ENCODE results near the gene EDAR.

Gene EDAR

DNA sequence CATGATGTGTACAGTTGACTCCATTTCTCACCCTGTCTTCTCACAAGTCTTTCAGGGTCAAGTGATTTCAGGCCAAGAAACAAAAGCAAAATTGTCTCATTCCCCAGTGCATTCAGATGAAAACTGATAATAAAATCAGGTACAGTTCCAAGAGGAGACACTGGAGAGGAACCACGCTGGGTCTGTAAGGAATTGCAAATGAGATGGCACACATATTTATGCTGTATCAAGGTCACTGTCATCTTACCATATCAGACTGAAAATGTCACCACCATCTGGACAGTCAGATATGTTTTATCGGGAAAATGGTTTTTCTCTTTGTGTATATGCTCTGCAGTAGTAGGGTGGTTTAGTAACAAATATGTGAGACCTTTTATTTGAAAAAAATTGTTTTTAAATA is 110.7 kb downstream of the EDAR start:
- TF ChIP-seq ZFX (IDR thresholded peaks at IDR 0.05; ENCODE audit: borderline replicate concordance): no peak
- TF ChIP-seq, protein P1, sequence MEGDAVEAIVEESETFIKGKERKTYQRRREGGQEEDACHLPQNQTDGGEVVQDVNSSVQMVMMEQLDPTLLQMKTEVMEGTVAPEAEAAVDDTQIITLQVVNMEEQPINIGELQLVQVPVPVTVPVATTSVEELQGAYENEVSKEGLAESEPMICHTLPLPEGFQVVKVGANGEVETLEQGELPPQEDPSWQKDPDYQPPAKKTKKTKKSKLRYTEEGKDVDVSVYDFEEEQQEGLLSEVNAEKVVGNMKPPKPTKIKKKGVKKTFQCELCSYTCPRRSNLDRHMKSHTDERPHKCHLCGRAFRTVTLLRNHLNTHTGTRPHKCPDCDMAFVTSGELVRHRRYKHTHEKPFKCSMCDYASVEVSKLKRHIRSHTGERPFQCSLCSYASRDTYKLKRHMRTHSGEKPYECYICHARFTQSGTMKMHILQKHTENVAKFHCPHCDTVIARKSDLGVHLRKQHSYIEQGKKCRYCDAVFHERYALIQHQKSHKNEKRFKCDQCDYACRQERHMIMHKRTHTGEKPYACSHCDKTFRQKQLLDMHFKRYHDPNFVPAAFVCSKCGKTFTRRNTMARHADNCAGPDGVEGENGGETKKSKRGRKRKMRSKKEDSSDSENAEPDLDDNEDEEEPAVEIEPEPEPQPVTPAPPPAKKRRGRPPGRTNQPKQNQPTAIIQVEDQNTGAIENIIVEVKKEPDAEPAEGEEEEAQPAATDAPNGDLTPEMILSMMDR (IDR thresholded peaks at IDR 0.05): no peak
- no peak overlapping the region for H3K27ac ChIP-seq

DNA sequence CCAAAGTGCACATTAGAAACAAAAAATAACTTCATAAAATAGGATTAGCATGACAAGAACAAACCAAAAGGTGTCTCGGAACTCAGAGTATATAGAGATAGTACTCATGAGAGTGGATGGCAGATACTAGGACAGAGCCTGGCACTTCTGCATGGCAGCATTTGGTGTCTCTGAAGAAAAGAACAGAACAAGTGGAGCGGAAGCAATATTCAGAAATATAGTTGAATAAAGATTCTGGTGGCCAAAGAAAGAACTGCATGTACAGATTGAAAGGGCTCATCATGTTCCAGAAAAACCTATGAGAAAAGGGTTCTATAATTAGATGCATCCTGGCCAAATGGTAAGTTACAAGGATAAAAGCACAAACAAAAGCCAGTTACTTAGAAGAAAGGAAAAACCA is 111.5 kb downstream of the EDAR start:
- TF ChIP-seq, protein P1 (IDR thresholded peaks at IDR 0.05): no peak
- no peak for TF ChIP-seq ZFX (IDR thresholded peaks at IDR 0.05; ENCODE audit: borderline replicate concordance)

DNA sequence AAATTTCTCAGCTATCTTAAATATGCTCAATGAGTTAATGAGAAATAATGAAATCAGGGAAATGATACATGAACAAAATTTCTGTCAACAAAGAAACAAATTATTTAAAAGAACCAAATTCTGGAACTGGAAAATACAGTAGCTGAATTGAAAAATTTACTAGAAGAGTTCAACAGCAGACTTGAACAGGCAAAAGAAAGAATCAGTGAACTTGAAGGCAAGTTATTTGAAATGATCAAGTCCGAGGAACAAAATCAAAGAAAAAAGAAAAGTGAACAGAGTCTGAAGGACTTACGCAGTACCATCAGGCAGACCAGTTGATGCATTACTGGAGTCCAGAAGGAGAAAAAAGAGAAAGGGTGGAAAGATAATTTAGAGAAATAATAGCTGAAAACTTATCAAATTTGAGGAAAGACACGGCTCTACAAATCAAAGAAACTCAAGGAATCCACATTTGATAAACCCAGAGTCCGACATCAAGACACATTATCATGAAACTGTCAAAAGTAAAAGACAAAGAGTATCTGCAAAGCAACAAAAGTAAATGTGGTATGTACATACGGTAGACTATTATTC is 118.9 kb downstream of the EDAR start:
- no peak for TF ChIP-seq ZFX (IDR thresholded peaks at IDR 0.05; ENCODE audit: borderline replicate concordance)
- TF ChIP-seq, protein P1 (IDR thresholded peaks at IDR 0.05): no peak

More for the DNA sequence above, 111.5 kb downstream of the EDAR start:
- H3K27ac ChIP-seq: no peak overlapping the region

DNA sequence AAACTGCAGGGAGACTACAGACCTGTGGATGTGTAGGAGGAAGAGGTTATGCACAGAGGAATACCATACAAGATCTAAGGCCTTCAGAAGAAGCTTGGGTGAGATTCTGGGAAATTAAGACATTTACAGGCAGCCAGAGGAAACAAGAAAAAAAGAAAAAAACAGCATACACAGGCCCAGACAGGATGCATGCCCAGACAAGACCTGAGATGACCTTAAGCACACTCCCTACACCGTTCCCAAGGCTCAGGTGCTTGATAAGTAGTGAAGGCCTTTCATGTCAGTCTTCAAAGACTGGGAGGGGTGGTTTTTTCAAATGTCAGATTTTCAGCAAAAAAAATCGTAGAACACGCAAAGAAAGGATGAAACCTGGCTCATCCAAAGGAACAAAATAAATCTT is 119.5 kb downstream of the EDAR start:
- no peak for TF ChIP-seq ZFX (IDR thresholded peaks at IDR 0.05; ENCODE audit: borderline replicate concordance)
- TF ChIP-seq, protein P1 (IDR thresholded peaks at IDR 0.05): no peak
- no peak overlapping the region for H3K27ac ChIP-seq

More for the DNA sequence above, 118.9 kb downstream of the EDAR start:
- no peak overlapping the region for H3K27ac ChIP-seq

DNA sequence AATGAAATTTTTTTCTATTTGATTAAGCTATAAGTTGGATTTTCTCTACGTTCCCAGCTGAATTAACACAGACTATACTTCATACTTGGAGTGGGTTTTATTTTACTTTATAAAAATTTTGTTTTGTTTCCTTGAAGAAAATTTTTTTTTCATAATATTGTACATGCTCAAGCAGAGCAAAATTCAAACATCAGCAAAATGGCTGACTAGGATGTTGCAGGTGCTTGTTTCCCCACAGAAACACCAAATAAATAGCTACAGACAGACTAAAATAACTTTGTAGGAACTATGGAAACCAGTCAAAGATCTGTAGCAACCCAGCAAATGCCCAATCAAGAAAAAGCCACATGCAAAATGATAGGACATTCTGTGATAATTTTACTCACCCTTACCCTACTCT is 120.1 kb downstream of the EDAR start:
- TF ChIP-seq, protein P1 (IDR thresholded peaks at IDR 0.05): no peak
- no peak for TF ChIP-seq ZFX (IDR thresholded peaks at IDR 0.05; ENCODE audit: borderline replicate concordance)
- no peak overlapping the region for H3K27ac ChIP-seq

DNA sequence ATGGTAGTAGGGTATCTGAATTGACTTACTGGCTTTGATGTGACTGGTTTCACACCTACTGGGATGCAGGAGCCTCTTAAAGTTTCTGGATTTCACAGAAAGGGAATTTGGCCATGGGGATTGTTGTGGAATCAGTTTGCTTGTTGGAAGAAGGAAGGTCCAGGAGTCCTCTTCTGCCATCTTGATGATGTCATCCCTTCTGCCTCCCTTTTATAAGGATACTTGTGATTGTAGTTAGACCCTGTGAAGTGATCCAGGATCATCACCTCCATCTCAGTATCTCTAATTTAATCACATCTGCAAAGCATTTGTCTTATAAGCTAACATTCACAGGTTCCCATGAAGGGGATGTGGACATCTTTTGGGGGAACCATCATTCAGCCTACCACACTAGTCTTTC is 123.0 kb downstream of the EDAR start:
- TF ChIP-seq, protein P1 (IDR thresholded peaks at IDR 0.05): no peak
- TF ChIP-seq ZFX (IDR thresholded peaks at IDR 0.05; ENCODE audit: borderline replicate concordance): no peak

DNA sequence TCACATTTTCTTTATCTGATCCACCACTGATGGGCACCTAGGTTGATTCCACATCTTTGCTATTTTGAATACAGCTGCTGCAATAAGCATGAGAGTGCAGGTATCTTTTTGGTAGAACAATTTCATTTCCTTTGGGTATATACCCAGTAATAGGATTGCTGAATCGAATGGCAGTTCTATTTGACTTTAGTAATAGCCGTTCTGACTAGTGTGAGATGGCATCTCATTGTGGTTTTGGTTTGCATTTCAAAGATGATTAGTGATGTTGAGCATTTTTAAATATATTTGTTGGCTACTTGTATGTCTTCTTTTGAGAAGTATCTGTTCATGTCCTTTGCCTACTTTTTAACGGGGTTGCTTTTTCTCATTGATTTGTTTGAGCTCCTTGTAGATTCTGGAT is 130.1 kb downstream of the EDAR start:
- H3K27ac ChIP-seq: no peak overlapping the region
- TF ChIP-seq, protein P1 (IDR thresholded peaks at IDR 0.05): no peak
- TF ChIP-seq ZFX (IDR thresholded peaks at IDR 0.05; ENCODE audit: borderline replicate concordance): no peak

More for the DNA sequence above, 123.0 kb downstream of the EDAR start:
- H3K27ac ChIP-seq: no peak overlapping the region

Measured in 22Rv1 (cell line).